PFSK-1 (cell line): ENCODE data around the gene PHACTR1.

Experiments used
- POLR2AphosphoS5 ChIP-seq: IDR thresholded peaks from 2 replicates; pipeline ENCODE4 v1.6.1; 2012; ENCODE audit warnings: low read depth, mild to moderate bottlenecking, control low read depth, low read length, moderate library complexity
- SIN3A ChIP-seq: IDR thresholded peaks from 2 replicates; pipeline ENCODE4 v1.6.1; 2012; ENCODE audit warnings: mild to moderate bottlenecking, low read length, moderate library complexity, borderline replicate concordance; ENCODE audit not compliant: insufficient read depth
- TAF1 ChIP-seq: IDR thresholded peaks from 2 replicates; pipeline ENCODE4 v1.6.1; 2012; ENCODE audit warnings: low read length, control low read depth, borderline replicate concordance; ENCODE audit not compliant: insufficient read depth

DNA sequence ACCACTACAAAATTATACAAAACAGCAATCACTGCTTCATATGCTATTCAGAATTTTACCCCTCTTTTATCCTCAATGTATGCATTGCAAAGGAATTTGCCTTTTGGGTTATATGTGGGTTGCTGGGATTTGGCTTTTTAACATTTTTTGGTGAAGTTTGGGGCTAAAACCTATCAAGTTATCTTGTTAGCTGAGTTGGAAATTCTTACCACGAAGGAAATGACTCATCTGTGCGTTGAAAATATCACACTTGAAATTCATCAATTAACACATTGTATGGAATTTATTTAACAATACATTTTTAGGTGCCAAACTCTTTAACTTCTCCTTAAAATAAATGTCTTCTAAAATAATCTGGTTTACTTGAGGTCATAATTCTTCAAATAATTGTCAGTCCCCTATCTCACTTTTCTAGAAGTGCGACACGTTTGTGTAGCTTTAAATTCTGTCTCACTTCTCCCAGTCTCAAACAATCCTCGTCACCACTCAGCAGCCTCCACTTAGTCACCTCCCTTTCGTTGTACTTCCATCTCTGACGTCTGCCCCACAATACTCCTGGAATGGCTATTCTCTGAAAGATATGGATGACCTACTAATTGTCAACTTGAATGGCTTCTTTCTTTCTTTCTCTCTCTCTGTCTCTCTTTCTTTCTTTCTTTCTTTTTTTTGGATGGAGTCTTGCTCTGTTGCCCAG, 88.5 kb downstream of the PHACTR1 start:
- TF ChIP-seq POLR2AphosphoS5 (no peak), TAF1 (no peak), SIN3A (no peak)
